ENCODE measurements around the gene CLIP3. TPM values are rescaled to one million over a fixed set of nuclear protein-coding genes. Genes with fewer than 3 reads are reported as not detected.
"Not testable (repeated sequence)": the region's sequence is repeated elsewhere in the genome, so short reads cannot be mapped to it uniquely, and the experiment has no call there.

CLIP3 gene
- total and polyA plus RNA-seq, 2 experiments from 2014 or later: 10.9 to 18.9 TPM

DNA sequence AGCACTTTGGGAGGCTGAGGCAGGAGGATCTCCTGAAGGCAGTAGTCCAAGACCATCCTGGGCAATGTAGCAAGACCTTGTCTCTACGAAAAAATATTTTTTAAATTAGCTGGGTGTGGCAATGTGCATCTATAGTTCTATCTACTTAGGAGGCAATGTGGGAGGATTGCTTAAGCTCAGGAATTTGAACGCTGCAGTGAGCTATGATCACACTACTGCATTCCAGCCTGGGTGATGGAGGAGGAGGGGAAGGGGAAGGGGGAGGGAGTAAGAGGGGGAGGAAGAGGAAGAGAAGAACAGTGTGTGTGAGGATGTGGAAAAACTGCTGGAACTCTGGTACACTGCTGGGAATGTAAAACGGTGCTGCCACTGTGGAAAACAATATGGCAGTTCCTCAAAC is 9.2 kb upstream of the CLIP3 start:
- Histone ChIP-seq H3K9me3 (ENCODE audit: low read depth) (no peaks in the 10 kb centered on the region), H3K36me3 (no peaks in the 10 kb centered on the region), H3K4me1 (ENCODE audit: low read depth) (no peaks in the 10 kb centered on the region), H3K27ac (peak overlapping the region; percentile 5), H3K27me3 (no peaks in the 10 kb centered on the region), H3K4me3 (no peak overlapping the region)
- DNase-seq (ENCODE audit: low read depth in 1 of 2, low spot score in 1 of 2): peak; percentile 8 to 97
- no peak for TF ChIP-seq CTCF (IDR thresholded peaks at IDR 0.05; ENCODE audit: low read depth, low read length)

- H3K36me3 ChIP-seq; H3K9me3 ChIP-seq (ENCODE audit: low read depth): not testable (repeated sequence)
Measured at GRCh38 chr19:36041092-36041491, 8.4 kb upstream of the CLIP3 start.

DNA sequence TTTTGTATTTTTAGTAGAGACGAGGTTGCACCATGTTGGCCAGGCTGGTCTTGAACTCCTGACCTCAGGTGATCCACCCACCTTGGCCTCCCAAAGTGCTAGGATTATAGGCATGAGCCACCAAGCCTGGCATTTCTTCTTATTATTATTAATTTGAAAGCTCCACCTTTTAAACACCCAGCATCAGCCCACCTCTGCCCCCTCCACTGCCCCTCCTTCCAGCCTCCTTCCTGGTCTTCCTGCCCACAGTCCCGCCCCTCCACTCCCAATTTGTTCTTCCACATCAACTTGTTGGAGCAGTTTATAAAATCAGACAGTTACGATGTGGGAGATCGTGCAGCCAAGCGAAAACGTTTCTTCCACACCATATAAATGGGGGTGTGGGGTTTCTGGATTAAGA is 7.8 kb upstream of the CLIP3 start:
- Histone ChIP-seq H3K36me3 (no peaks in the 10 kb centered on the region), H3K27me3 (no peaks in the 10 kb centered on the region), H3K4me1 (ENCODE audit: low read depth) (no peaks in the 10 kb centered on the region), H3K9me3 (ENCODE audit: low read depth) (no peaks in the 10 kb centered on the region), H3K4me3 (no peak overlapping the region), H3K27ac (no peak overlapping the region)
- no peak for TF ChIP-seq CTCF (IDR thresholded peaks at IDR 0.05; ENCODE audit: low read depth, low read length)
- DNase-seq (ENCODE audit: low read depth in 1 of 2, low spot score in 1 of 2): no peak

More at GRCh38 chr19:36041092-36041491, 8.4 kb upstream of the CLIP3 start:
- not testable (repeated sequence) for H3K27me3 ChIP-seq; H3K4me3 ChIP-seq; DNase-seq (ENCODE audit: low read depth in 1 of 2, low spot score in 1 of 2); H3K27ac ChIP-seq; H3K4me1 ChIP-seq (ENCODE audit: low read depth)

GRCh38 chr19:36031308-36031707 is 1.4 kb downstream of the CLIP3 start:
- TF ChIP-seq CTCF (IDR thresholded peaks at IDR 0.05; ENCODE audit: low read depth, low read length): no peak
- Histone ChIP-seq H3K27me3 (no peaks in the 10 kb centered on the region), H3K36me3 (no peaks in the 10 kb centered on the region), H3K4me1 (ENCODE audit: low read depth) (no peaks in the 10 kb centered on the region), H3K4me3 (no peak overlapping the region), H3K9me3 (ENCODE audit: low read depth) (no peaks in the 10 kb centered on the region), H3K27ac (no peak overlapping the region)
- DNase-seq (ENCODE audit: low read depth in 1 of 2, low spot score in 1 of 2): no peak

- DNase-seq (ENCODE audit: low read depth in 1 of 2, low spot score in 1 of 2): peak in 1 of 2 donors; percentile 57
- no peak overlapping the region for H3K27ac ChIP-seq
- TF ChIP-seq CTCF (IDR thresholded peaks at IDR 0.05; ENCODE audit: low read depth, low read length): peak; percentile 29
- H3K27me3 ChIP-seq: no peaks in the 10 kb centered on the region
- no peaks in the 10 kb centered on the region for H3K4me1 ChIP-seq (ENCODE audit: low read depth)
- no peaks in the 10 kb centered on the region for H3K36me3 ChIP-seq
- H3K9me3 ChIP-seq (ENCODE audit: low read depth): no peaks in the 10 kb centered on the region
- H3K4me3 ChIP-seq: no peak overlapping the region
Measured at GRCh38 chr19:36030264-36031148, 2.2 kb downstream of the CLIP3 start.

GRCh38 chr19:36028313-36029041 is 4.2 kb downstream of the CLIP3 start:
- no peaks in the 10 kb centered on the region for H3K9me3 ChIP-seq (ENCODE audit: low read depth)
- H3K36me3 ChIP-seq: no peaks in the 10 kb centered on the region
- H3K4me3 ChIP-seq: no peak overlapping the region
- no peaks in the 10 kb centered on the region for H3K27me3 ChIP-seq
- H3K4me1 ChIP-seq (ENCODE audit: low read depth): no peaks in the 10 kb centered on the region
- no peak for TF ChIP-seq CTCF (IDR thresholded peaks at IDR 0.05; ENCODE audit: low read depth, low read length)
- no peak for DNase-seq (ENCODE audit: low read depth in 1 of 2, low spot score in 1 of 2)
- no peak overlapping the region for H3K27ac ChIP-seq

Data from cardiac muscle cell (in vitro differentiated cells and primary cell).